ENCODE measurements around the gene SGMS2. TPM values are rescaled to one million over a fixed set of nuclear protein-coding genes. Genes with fewer than 3 reads are reported as not detected.

The SGMS2 gene
- total and polyA plus RNA-seq, 2 of the 4 experiments (the other 2 are of a cell fraction): 13.4 to 37.5 TPM

DNA sequence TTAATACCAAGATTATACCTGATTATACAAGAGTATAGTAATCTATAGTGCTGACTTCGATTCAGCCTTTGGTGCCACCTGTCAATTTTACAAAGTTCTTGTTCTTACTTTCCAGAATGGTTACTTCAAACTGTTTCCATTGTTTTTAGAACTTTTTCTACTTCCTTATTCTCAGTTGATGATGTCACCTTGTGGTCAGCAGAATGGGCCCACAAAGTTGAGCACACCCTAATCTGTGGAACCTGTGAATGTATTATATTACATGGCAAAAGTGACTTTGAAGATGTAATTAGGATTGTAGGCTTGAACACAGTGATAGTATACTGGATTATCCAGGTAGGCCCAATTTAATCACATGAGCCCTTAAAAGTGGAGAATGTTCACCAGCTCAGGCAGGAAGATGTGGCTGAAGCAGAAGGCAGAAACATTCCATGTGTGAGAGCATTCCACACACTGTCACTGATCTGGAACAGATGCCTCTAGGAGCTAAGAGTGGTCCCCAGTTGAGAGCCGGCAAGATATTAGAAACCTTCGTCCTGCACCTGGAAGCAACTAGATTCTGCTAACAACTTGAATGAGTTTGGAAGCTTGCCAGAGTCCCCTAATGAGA lies 6.3 kb upstream of the SGMS2 start:
- dilution Hi-C loops (cut with HindIII; ENCODE audit: low sequenced_read_pairs, unreplicated experiment): no loop called here
- Histone ChIP-seq H2AK5ac (ENCODE audit: low read depth, low read length) (no peak overlapping the region), H3K4me3 (ENCODE audit: insufficient read depth, low read depth, low read length) (no peak overlapping the region), H2BK15ac (ENCODE audit: low read depth, low read length) (no peak overlapping the region), H2BK5ac (ENCODE audit: low read depth, low read length, poor library complexity, severe bottlenecking) (no peak overlapping the region), H4K91ac (ENCODE audit: insufficient read depth, low read depth, low read length) (no peak overlapping the region), H3K14ac (replicated peaks; ENCODE audit: low read depth, low read length) (no peak overlapping the region), H3K23ac (ENCODE audit: low read depth, low read length) (no peak overlapping the region), H3K9ac (ENCODE audit: low read depth, low read length) (no peak overlapping the region), H3K27ac (ENCODE audit: insufficient read depth, low read length) (no peak overlapping the region), H3K4me1 (ENCODE audit: control insufficient read depth, insufficient read depth, low read length) (no peaks in the 10 kb centered on the region), H2BK120ac (ENCODE audit: low read depth, low read length) (no peak overlapping the region), H2BK20ac (ENCODE audit: low read depth, low read length) (no peak overlapping the region), H3K4me2 (ENCODE audit: low read depth, low read length) (no peak overlapping the region), H2AK9ac (replicated peaks; ENCODE audit: low read depth, low read length, poor library complexity) (no peak overlapping the region), H3K9me3 (ENCODE audit: control insufficient read depth, insufficient read depth, low read length) (no peaks in the 10 kb centered on the region), H3K36me3 (ENCODE audit: control insufficient read depth, insufficient read depth, low read length) (no peaks in the 10 kb centered on the region), H2AFZ (replicated peaks; ENCODE audit: low read length, poor library complexity) (peak overlapping the region; percentile 56), H4K8ac (ENCODE audit: low read depth in 2 of 2, low read length in 2 of 2) (no peak overlapping the region), H4K5ac (ENCODE audit: low read depth, low read length) (no peak overlapping the region), H3K79me1 (ENCODE audit: low read depth in 1 of 2, low read length in 2 of 2) (no peaks in the 10 kb centered on the region), H3K4ac (ENCODE audit: low read depth, low read length) (no peak overlapping the region), H4K20me1 (ENCODE audit: insufficient read depth, low read length) (no peaks in the 10 kb centered on the region), H3K18ac (ENCODE audit: low read depth, low read length) (no peak overlapping the region), H3K56ac (ENCODE audit: extremely low read depth, insufficient read depth, low read length) (no peak overlapping the region), H3K9me1 (ENCODE audit: insufficient read depth, low read length) (0 out of 2 replicates have a peak, but pooled peaks cover 4% of the 10 kb centered on the region), H3K27me3 (ENCODE audit: control insufficient read depth, insufficient read depth, low read length) (peaks cover 11% of the 10 kb centered on the region)
- WGBS, 2 experiments (ENCODE audit: extremely low coverage in 2 of 2, insufficient read length in 1 of 2): no CpG with 5 or more reads among the region's 3 CpGs
- no peak for TF ChIP-seq NFE2L2 (IDR thresholded peaks at IDR 0.05; ENCODE audit: low read depth, low read length)
- no peak for TF ChIP-seq MXI1 (IDR thresholded peaks at IDR 0.05; ENCODE audit: borderline replicate concordance, low read depth, low read length)
- TF ChIP-seq, protein P1, sequence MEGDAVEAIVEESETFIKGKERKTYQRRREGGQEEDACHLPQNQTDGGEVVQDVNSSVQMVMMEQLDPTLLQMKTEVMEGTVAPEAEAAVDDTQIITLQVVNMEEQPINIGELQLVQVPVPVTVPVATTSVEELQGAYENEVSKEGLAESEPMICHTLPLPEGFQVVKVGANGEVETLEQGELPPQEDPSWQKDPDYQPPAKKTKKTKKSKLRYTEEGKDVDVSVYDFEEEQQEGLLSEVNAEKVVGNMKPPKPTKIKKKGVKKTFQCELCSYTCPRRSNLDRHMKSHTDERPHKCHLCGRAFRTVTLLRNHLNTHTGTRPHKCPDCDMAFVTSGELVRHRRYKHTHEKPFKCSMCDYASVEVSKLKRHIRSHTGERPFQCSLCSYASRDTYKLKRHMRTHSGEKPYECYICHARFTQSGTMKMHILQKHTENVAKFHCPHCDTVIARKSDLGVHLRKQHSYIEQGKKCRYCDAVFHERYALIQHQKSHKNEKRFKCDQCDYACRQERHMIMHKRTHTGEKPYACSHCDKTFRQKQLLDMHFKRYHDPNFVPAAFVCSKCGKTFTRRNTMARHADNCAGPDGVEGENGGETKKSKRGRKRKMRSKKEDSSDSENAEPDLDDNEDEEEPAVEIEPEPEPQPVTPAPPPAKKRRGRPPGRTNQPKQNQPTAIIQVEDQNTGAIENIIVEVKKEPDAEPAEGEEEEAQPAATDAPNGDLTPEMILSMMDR (conservative IDR thresholded peaks at IDR 0.05; ENCODE audit: low read depth, low read length): no peak
- TF ChIP-seq RAD21 (IDR thresholded peaks at IDR 0.05; ENCODE audit: low read length): no peak
- TF ChIP-seq BHLHE40 (IDR thresholded peaks at IDR 0.05; ENCODE audit: low read depth, low read length): no peak
- no peak for TF ChIP-seq CEBPB (IDR thresholded peaks at IDR 0.05; ENCODE audit: low read depth, low read length)
- no peak for TF ChIP-seq RFX5 (IDR thresholded peaks at IDR 0.05; ENCODE audit: low read depth, low read length)
- no peak for TF ChIP-seq FOS (IDR thresholded peaks at IDR 0.05; ENCODE audit: low read depth, low read length)
- no peak for TF ChIP-seq SMC3 (IDR thresholded peaks at IDR 0.05; ENCODE audit: low read depth, low read length)
- no peak for TF ChIP-seq MAFK (IDR thresholded peaks at IDR 0.05; ENCODE audit: low read depth, low read length)
- TF ChIP-seq, protein P2, sequence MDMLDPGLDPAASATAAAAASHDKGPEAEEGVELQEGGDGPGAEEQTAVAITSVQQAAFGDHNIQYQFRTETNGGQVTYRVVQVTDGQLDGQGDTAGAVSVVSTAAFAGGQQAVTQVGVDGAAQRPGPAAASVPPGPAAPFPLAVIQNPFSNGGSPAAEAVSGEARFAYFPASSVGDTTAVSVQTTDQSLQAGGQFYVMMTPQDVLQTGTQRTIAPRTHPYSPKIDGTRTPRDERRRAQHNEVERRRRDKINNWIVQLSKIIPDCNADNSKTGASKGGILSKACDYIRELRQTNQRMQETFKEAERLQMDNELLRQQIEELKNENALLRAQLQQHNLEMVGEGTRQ (IDR thresholded peaks at IDR 0.05; ENCODE audit: low read depth, low read length): no peak
- no peak for TF ChIP-seq POLR2A (IDR thresholded peaks at IDR 0.05; ENCODE audit: low read depth, low read length)
- no peak for TF ChIP-seq CHD1 (IDR thresholded peaks at IDR 0.05; ENCODE audit: low read depth, low read length)
- TF ChIP-seq MAZ (IDR thresholded peaks at IDR 0.05; ENCODE audit: borderline replicate concordance, low read depth, low read length): no peak
- no peak for TF ChIP-seq RCOR1 (IDR thresholded peaks at IDR 0.05; ENCODE audit: insufficient replicate concordance, low read length)
- TF ChIP-seq, protein P3, sequence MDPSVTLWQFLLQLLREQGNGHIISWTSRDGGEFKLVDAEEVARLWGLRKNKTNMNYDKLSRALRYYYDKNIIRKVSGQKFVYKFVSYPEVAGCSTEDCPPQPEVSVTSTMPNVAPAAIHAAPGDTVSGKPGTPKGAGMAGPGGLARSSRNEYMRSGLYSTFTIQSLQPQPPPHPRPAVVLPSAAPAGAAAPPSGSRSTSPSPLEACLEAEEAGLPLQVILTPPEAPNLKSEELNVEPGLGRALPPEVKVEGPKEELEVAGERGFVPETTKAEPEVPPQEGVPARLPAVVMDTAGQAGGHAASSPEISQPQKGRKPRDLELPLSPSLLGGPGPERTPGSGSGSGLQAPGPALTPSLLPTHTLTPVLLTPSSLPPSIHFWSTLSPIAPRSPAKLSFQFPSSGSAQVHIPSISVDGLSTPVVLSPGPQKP (IDR thresholded peaks at IDR 0.05; ENCODE audit: borderline replicate concordance, low read depth, low read length): no peak
- ATAC-seq (ENCODE audit: low read depth): no peak
- BruUV-seq (replicated peaks): no TSS peak
- in situ Hi-C loops (cut with MboI; ENCODE audit: low sequenced_read_pairs): no loop called here
- no peak for DNase-seq
- intact Hi-C loops (cut with micrococcal nuclease): no loop called here
- ChIA-PET CTCF (no interaction called here), POLR2A (ENCODE audit: unreplicated experiment) (no interaction called here)
